Measurements from ENCODE around the gene NCKAP1. TPM values are rescaled to one million over a fixed set of nuclear protein-coding genes. Genes with fewer than 3 reads are reported as not detected.
"Not testable (repeated sequence)": the region's sequence is repeated elsewhere in the genome, so short reads cannot be mapped to it uniquely, and the experiment has no call there.

The NCKAP1 gene
- polyA plus RNA-seq, 1 donor, result 83.6 TPM

- DNase-seq (ENCODE audit: low read depth), result no peak
Observed at GRCh38 chr2:183037553-183038340, 510 bp downstream of the NCKAP1 start.

GRCh38 chr2:183037074-183037552 lies 1.1 kb downstream of the NCKAP1 start:
- DNase-seq (ENCODE audit: low read depth), result no peak

- no peak for DNase-seq (ENCODE audit: low read depth)
Observed at GRCh38 chr2:183035954-183036669, 2.1 kb downstream of the NCKAP1 start.

GRCh38 chr2:183035298-183035953 lies 2.8 kb downstream of the NCKAP1 start:
- DNase-seq (ENCODE audit: low read depth), result no peak

- no peak for DNase-seq (ENCODE audit: low read depth)
Observed at GRCh38 chr2:183034806-183035205, 3.5 kb downstream of the NCKAP1 start.

DNA sequence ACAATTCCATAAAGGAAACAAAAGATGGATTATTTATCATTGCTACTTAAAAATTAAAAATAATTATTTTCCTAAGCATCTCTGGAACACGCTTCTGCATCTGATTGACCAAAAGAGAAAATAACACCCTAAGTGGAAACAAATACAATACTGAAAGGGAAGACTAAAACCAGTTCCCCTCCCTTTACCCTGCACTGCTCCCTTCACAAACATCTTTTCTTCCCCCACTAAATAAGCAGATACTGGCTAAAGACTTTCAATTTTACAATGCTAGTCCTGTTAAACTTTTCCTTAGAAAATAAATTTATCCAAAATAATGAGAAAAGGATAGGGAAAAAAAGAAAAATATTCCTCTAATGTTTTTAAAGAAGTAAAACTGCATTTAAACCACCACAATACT lies 4.3 kb downstream of the NCKAP1 start:
- no peak for DNase-seq (ENCODE audit: low read depth)

GRCh38 chr2:183031911-183032794 lies 6.1 kb downstream of the NCKAP1 start:
- DNase-seq (ENCODE audit: low read depth), result no peak

DNA sequence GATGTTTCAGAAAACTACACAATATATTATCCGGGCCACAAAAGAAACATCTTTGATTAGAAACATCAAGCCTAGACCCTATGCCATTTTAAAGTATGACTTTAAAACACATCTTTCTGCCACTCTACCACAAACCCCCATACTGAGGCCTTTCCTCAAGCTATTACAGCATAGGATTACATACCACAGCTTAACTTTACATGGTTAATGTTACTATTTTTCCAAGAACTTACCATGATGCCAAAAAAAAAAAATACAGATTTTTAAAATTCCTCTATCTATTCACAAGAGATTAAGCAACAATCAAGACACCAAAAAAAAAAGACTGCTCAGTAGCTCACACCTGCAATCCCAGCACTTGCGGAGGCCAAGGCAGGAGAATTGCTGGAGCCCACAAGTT lies 9.0 kb downstream of the NCKAP1 start:
- no peak for DNase-seq (ENCODE audit: low read depth)

GRCh38 chr2:183028108-183028507 lies 10.1 kb downstream of the NCKAP1 start:
- no peak for DNase-seq (ENCODE audit: low read depth)

- DNase-seq (ENCODE audit: low read depth), result no peak
Observed at GRCh38 chr2:183027443-183027842, 10.8 kb downstream of the NCKAP1 start.

DNA sequence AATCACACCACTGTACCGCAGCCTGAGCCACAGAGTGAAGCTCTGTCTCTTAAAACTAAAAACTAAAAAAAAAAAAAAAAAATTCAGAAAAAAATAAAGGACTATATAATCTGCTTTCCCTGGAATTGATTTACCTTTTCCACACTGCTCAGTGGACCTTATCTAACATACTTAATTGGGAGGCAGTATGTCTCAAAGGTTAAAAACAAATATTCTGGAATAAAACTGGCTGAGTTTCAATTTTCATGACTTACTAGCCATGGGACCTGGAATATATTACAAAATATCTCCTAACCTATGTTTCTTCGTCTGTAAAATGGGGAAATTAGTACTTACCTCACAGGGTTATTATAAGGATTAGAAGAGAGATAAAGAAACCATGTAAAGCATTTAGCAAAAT lies 11.8 kb downstream of the NCKAP1 start:
- no peak for DNase-seq (ENCODE audit: low read depth)

- no peak for DNase-seq (ENCODE audit: low read depth)
Observed at GRCh38 chr2:183025993-183026392, 12.3 kb downstream of the NCKAP1 start.

- no peak for DNase-seq (ENCODE audit: low read depth)
Observed at GRCh38 chr2:183024339-183025095, 13.7 kb downstream of the NCKAP1 start.

- no peak for DNase-seq (ENCODE audit: low read depth)
Observed at GRCh38 chr2:183022711-183023110, 15.5 kb downstream of the NCKAP1 start.

- no peak for DNase-seq (ENCODE audit: low read depth)
Observed at GRCh38 chr2:183021613-183022012, 16.6 kb downstream of the NCKAP1 start.

GRCh38 chr2:183019718-183020442 lies 18.4 kb downstream of the NCKAP1 start:
- DNase-seq (ENCODE audit: low read depth), result no peak

DNA sequence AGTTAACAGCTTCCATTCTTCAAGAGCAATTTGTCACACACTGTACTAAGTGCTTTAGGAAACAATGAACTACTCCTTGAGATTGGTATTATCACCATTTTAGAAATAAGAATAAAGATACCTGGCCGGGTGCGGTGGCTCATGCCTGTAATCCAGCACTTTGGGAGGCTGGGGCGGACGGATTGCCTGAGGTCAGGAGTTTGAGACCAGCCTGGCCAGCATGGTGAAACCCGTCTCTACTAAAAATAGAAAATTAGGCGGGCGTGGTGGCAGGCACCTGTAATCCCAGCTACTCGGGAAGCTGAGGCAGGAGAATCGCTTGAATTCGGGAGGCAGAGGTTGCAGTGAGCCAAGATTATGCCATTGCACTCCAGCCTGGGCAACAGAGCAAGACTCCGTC lies 20.4 kb downstream of the NCKAP1 start:
- DNase-seq (ENCODE audit: low read depth), result not testable (repeated sequence)

DNA sequence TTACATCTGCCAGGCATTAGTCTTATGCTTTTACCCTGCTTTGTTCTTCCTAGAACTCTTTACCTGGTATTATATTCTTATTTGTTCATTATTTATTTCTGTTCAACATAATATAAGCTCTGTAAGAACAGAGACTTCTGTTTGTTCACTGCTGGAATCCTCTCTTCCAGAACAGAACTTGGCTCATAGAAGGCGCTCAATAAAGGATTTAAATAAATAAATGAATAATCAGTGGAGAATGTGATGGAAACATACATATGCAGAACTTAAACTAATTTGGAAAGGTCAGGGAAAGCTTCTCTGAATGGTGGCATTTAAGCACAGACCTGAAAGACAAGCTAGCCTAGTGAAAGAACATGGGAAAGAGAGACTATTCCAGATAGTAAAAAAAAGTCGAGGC lies 24.3 kb downstream of the NCKAP1 start:
- DNase-seq (ENCODE audit: low read depth), result no peak

DNA sequence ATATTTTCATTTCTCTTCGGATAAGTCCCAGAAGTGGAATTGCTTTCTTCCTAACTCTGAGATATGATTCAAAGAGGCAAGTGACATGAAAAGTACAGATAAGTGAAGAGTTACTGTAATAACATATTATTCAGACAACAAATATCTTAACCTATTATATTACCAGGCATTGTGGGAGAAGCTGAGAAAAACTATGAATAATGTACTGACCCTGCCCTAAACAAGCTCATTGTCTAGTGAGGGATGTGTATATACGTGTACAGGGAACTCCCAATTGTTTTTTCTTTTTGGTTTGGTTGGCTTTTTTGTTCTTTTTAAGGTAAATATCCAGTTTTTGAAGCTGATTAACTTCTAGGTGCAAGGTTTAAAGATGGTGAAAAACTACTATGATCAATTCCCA lies 26.5 kb downstream of the NCKAP1 start:
- no peak for DNase-seq (ENCODE audit: low read depth)

DNA sequence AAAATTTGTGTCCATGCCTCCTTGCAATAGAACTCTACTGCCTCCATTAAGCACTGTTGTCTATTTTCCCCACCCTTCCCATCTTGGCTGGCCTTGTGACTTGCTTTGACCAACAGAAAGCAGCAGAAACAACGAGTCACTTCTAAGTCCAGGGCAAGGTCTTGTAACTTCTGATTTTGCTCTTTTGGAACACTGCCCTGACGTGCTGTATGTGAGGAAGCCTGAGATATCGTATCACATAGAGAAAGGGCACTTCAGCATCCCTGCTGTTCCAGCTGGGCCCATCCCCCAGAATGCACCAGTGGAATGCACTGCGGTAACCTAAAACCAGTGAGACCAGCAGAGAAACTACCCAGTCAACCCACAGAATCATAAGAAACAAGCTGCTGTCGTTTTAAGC lies 28.1 kb downstream of the NCKAP1 start:
- no peak for DNase-seq (ENCODE audit: low read depth)

All from forelimb muscle (tissue), 1 donor.